ENCODE results near the gene RAPGEF6.

DNA sequence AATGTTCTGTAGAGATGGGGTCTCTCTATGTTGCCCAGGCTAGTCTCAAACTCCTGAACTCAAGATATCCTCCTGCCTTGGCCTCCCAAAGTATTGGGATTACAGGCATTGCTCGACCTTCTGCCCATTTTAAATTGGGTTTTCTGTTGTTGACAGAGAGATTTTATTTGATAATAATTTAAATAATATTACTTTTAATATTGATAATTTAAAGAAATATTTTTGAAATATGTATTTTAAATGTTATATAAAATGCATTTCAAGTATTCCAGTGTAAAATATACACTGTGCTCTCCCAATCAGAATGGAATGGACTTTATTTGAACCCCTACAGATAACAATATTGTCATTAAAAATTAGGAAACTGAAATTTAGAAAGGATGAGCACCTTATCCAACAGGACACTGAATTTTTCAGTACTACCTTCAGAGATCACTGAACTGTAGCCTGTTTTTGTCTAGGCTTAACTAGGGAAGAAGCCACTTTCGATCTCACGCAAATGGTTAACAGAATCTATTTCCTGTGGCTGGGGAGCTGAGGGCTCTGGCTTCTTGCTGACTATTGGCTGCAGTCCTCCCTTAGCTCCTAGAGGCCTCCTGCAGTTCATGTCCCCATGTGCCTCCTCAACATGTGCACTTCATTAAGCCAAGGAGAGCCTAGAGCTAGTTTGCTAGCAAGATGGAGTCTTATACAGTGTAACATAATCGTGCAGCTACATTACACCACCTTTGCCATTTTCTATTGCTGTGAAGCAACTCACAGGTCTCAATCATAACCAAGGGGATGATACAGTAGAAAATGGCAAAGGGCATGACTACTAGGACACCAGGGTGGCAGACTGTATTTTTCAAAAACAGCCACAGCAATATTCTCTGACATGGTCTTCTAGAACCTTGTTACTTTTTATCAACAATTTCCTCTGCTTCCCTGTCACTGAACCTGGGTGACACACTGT, 221.1 kb downstream of the RAPGEF6 start:
- TF ChIP-seq POLR2A (IDR thresholded peaks at IDR 0.05): no peak
- TF ChIP-seq, protein P1, sequence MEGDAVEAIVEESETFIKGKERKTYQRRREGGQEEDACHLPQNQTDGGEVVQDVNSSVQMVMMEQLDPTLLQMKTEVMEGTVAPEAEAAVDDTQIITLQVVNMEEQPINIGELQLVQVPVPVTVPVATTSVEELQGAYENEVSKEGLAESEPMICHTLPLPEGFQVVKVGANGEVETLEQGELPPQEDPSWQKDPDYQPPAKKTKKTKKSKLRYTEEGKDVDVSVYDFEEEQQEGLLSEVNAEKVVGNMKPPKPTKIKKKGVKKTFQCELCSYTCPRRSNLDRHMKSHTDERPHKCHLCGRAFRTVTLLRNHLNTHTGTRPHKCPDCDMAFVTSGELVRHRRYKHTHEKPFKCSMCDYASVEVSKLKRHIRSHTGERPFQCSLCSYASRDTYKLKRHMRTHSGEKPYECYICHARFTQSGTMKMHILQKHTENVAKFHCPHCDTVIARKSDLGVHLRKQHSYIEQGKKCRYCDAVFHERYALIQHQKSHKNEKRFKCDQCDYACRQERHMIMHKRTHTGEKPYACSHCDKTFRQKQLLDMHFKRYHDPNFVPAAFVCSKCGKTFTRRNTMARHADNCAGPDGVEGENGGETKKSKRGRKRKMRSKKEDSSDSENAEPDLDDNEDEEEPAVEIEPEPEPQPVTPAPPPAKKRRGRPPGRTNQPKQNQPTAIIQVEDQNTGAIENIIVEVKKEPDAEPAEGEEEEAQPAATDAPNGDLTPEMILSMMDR (IDR thresholded peaks at IDR 0.05 in 4 of 5, conservative IDR thresholded peaks at IDR 0.05 in 1 of 5): no peak
